SU-DHL-6 (cell line): ENCODE results near the gene CCR6.
A peak's percentile ranks its signal among the peaks of the same experiment; 100 is the strongest.

Source experiments
- H2AFZ ChIP-seq: fragments of 200-600 bp; sonication (generic); 2 replicates; pipeline ENCODE4 v1.6.1; 2014; ENCODE audit warnings: low read depth, mild to moderate bottlenecking, moderate library complexity, mixed read lengths, antibody characterized with exemption, low read length; ENCODE audit not compliant: severe bottlenecking
- H3F3A ChIP-seq: fragments of 200-600 bp; shearing (Covaris generic); 2 replicates; pipeline ENCODE4 v1.6.0; 2016; ENCODE audit warnings: antibody characterized with exemption, mild to moderate bottlenecking; ENCODE audit not compliant: insufficient read depth
- H3K27ac ChIP-seq: fragments of 200-600 bp; sonication (generic); 2 replicates; pipeline ENCODE4 v1.5.1; 2016; ENCODE audit warnings: low read depth, mild to moderate bottlenecking, low read length, moderate library complexity, mixed read lengths
- H3K27me3 ChIP-seq: fragments of 200-600 bp; sonication (generic), shearing (Covaris generic); 2 replicates; pipeline ENCODE4 v1.6.0; 2014; ENCODE audit warnings: mild to moderate bottlenecking, low read length
- H3K36me3 ChIP-seq: fragments of 200-600 bp; sonication (generic); 2 replicates; pipeline ENCODE4 v1.6.1; 2014; ENCODE audit warnings: mild to moderate bottlenecking, low read length, mixed read lengths
- H3K4me2 ChIP-seq: fragments of 300-600, 200-600 bp; shearing (Covaris generic), sonication (generic); 2 replicates; pipeline ENCODE4 v1.6.0; 2014; ENCODE audit warnings: low read length, low read depth, mild to moderate bottlenecking; ENCODE audit not compliant: poor library complexity, severe bottlenecking
- H3K4me3 ChIP-seq: fragments of 200-600 bp; sonication (generic); 2 replicates; pipeline ENCODE4 v1.5.1; 2014; ENCODE audit warnings: antibody characterized with exemption, low read length, mild to moderate bottlenecking, mixed read lengths; ENCODE audit not compliant: insufficient read depth, poor library complexity, severe bottlenecking
- H3K79me2 ChIP-seq: fragments of 200-600 bp; sonication (generic); 2 replicates; pipeline ENCODE4 v1.6.1; 2014; ENCODE audit warnings: mild to moderate bottlenecking, low read length, moderate library complexity; ENCODE audit not compliant: insufficient read depth
- H3K9ac ChIP-seq: fragments of 200-600 bp; sonication (generic); 2 replicates; pipeline ENCODE4 v1.7.0; 2014; ENCODE audit warnings: mild to moderate bottlenecking, low read length
- H3K9me2 ChIP-seq: fragments of 200-600 bp; sonication (generic); replicated peaks from 2 replicates; pipeline ENCODE4 v1.6.1; 2014; ENCODE audit warnings: low read length; ENCODE audit not compliant: insufficient read depth
- H3K9me3 ChIP-seq: fragments of 200-600 bp; sonication (generic); 2 replicates; pipeline ENCODE4 v1.6.1; 2014; ENCODE audit warnings: low read length, mixed read lengths; ENCODE audit not compliant: insufficient read depth
- H4K20me1 ChIP-seq: fragments of 200-600 bp; sonication (generic); 2 replicates; pipeline ENCODE4 v1.6.1; 2014; ENCODE audit warnings: low read depth, mild to moderate bottlenecking, antibody characterized with exemption, low read length, moderate library complexity, mixed read lengths
- CTCF ChIP-seq: fragments of 200-600 bp; sonication (generic); IDR thresholded peaks from one replicate; pipeline ENCODE4 v1.5.1; 2017; ENCODE audit warnings: antibody characterized with exemption, mild to moderate bottlenecking, low read length, moderate library complexity; ENCODE audit not compliant: insufficient read depth, poor library complexity, severe bottlenecking
- EZH2phosphoT487 ChIP-seq: fragments of 200-600 bp; sonication (generic), shearing (Covaris generic); conservative IDR thresholded peaks from 2 replicates; pipeline ENCODE4 v1.6.1; 2018; ENCODE audit warnings: mild to moderate bottlenecking, antibody characterized with exemption, low read length, moderate library complexity, mixed read lengths

CCR6 gene

GRCh38 chr6:167113047-167113754, 9.7 kb upstream of the CCR6 start:
- H3K4me2 ChIP-seq: peak overlapping the region; percentile 79
- H3K9me3 ChIP-seq: no peaks in the 10 kb centered on the region
- H3K9me2 ChIP-seq: no peaks in the 10 kb centered on the region
- peak overlapping the region; percentile 32 for H3K4me3 ChIP-seq
- peak overlapping the region; percentile 91 for H3K27ac ChIP-seq
- H2AFZ ChIP-seq: no peak overlapping the region
- H3K79me2 ChIP-seq: no peaks in the 10 kb centered on the region
- H4K20me1 ChIP-seq: no peaks in the 10 kb centered on the region
- H3F3A ChIP-seq: peaks cover 23% of the 10 kb centered on the region
- no peaks in the 10 kb centered on the region for H3K27me3 ChIP-seq
- H3K9ac ChIP-seq: peak overlapping the region; percentile 44
- no peaks in the 10 kb centered on the region for H3K36me3 ChIP-seq
- TF ChIP-seq CTCF (no peak), EZH2phosphoT487 (no peak)

- Histone ChIP-seq H3F3A (peaks cover 25% of the 10 kb centered on the region), H3K27me3 (no peaks in the 10 kb centered on the region), H3K27ac (peak overlapping the region; percentile 91), H3K9me3 (no peaks in the 10 kb centered on the region), H3K9ac (peak overlapping the region; percentile 44), H3K4me3 (peak overlapping the region; percentile 32), H3K36me3 (no peaks in the 10 kb centered on the region), H3K4me2 (peak overlapping the region; percentile 79), H4K20me1 (no peaks in the 10 kb centered on the region), H3K9me2 (no peaks in the 10 kb centered on the region), H3K79me2 (no peaks in the 10 kb centered on the region), H2AFZ (no peak overlapping the region)
- TF ChIP-seq CTCF (no peak), EZH2phosphoT487 (no peak)
Measured at GRCh38 chr6:167113935-167114910, 8.7 kb upstream of the CCR6 start.

DNA sequence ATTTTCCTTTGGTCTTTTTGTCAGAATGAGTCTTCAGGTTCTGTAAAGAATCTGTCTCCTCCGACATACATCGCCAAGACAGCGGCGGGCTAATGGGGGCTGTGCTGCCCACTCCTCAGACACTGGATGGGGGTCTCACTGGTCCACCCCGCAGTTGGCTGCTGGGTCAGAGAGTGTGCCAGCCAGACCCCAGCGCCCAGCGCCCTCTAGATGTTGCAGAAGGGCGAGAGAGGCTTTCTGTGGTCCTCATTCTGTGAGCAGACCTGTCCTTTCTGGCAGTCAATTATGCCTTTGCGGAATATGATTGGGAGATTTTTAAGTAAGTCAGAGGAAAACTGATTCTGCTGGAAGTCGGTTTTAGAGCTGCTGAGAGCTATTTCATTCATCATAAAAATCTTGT, 7.8 kb upstream of the CCR6 start:
- H3K4me2 ChIP-seq: peak overlapping the region; percentile 79

More for the DNA sequence above, 7.8 kb upstream of the CCR6 start:
- H3F3A ChIP-seq: peaks cover 31% of the 10 kb centered on the region
- H4K20me1 ChIP-seq: no peaks in the 10 kb centered on the region
- no peak overlapping the region for H3K4me3 ChIP-seq
- H2AFZ ChIP-seq: no peak overlapping the region
- H3K27me3 ChIP-seq: no peaks in the 10 kb centered on the region
- no peaks in the 10 kb centered on the region for H3K9me3 ChIP-seq
- H3K79me2 ChIP-seq: no peaks in the 10 kb centered on the region
- peak overlapping the region; percentile 91 for H3K27ac ChIP-seq
- H3K9me2 ChIP-seq: no peaks in the 10 kb centered on the region
- H3K9ac ChIP-seq: 0 out of 2 replicates have a peak overlapping the region, but pooled peaks have one; percentile 4
- TF ChIP-seq CTCF (peak; percentile 57), EZH2phosphoT487 (no peak)
- H3K36me3 ChIP-seq: no peaks in the 10 kb centered on the region
